HT1080 (cell line): Measurements from ENCODE around the gene POMT2. TPM values are rescaled to one million over a fixed set of nuclear protein-coding genes. Genes with fewer than 3 reads are reported as not detected.
"Not testable (repeated sequence)": the region's sequence is repeated elsewhere in the genome, so short reads cannot be mapped to it uniquely, and the experiment has no call there.

Experiments used
- DNase-seq: peaks from one replicate; pipeline ENCODE4 v3.0.0-alpha.2; 2015; ENCODE audit warnings: low read depth
- total RNA-seq: library from RNA; depleted of rRNA; stranded (reverse); fragments of >200 nt; shearing (Covaris generic); gene quantifications from 2 replicates; pipeline ENCODE4 v1.2.3, GENCODE V29; 2014

The POMT2 gene
- total RNA-seq, 1 experiment from 2014 or later = 15.1 TPM

DNA sequence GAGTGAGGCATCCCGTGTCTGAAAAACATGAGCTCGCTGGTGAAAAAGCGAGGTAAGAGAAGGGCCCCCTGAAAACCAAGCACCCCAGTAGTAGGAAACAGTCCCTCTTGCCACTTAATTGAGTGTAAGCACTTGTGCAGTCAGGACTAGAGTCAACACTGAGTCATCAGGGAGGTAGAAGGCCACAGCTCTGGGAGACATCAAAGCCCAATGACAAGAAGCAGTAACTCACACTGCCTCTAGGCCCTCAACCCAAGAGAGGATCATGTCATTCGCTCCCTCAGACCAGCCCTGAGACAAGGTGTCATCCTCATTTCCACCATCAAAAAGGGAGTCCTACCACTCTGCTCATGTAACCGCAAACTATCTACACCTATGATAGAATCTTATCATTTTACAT, 17.8 kb downstream of the POMT2 start:
- DNase-seq = peak; percentile 81

DNA sequence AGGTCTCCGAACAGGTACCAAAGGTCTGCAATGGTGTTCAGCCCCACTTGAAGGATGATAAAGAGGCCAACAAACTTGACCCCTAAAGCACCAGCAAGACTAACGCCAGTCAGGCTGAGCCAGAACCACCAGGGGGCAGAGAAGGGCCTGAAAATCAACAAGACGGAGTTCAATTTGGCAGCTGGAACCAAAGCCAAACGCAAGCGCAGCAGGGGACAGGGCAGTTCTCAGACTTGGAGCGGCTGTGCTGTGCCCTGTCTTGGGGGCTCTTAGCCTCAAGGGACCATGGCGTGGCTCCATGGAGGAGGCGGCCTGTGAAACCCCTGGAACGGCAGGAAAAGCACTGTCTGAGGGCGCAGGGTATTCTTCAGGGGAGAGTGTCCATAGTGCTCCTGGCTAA, 19.6 kb downstream of the POMT2 start:
- DNase-seq = peak; percentile 61

DNA sequence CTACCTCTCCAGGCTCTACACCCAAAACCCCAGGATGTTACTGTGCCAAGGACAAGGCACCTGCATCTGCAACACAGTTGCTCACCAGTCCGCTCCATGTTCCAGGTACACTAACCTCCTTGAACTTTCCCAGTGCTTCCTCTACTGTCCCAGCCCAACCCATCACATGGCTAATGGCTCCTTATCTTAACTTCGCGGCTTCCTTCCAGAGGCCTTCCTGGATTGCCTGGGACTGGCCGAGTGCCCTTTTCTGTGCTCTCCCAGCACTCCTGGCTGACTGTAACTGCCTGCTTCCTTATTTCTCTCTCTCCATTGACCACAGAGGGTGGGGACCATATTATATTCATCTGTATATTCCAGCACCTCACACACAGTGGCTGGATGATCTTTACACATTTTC, 20.9 kb downstream of the POMT2 start:
- no peak for DNase-seq

GRCh38 chr14:77296906-77297305, 23.8 kb downstream of the POMT2 start:
- no peak for DNase-seq

DNA sequence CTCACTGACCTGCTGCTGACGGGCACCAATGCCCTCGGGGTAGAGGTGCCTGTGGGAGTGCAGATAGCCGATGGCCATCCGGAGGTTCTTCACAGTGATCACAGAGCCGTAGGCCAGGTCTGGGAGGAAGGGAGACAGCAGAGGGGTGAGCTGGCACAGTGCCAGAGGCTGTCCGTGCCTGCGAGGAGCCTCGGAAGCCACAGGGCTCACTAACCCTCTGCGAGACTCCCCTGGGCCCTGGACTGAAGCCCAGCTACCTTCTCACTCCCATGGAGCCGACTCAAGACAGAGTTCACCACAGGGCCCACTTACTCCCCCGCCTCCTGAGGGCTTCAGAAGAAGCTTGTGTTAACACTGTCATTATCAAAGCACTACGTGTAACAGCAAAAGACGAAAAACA, 24.5 kb downstream of the POMT2 start:
- DNase-seq = no peak

- DNase-seq = peak; percentile 26
These were observed 30.0 kb downstream of the POMT2 start for GRCh38 chr14:77290705-77291104.

DNA sequence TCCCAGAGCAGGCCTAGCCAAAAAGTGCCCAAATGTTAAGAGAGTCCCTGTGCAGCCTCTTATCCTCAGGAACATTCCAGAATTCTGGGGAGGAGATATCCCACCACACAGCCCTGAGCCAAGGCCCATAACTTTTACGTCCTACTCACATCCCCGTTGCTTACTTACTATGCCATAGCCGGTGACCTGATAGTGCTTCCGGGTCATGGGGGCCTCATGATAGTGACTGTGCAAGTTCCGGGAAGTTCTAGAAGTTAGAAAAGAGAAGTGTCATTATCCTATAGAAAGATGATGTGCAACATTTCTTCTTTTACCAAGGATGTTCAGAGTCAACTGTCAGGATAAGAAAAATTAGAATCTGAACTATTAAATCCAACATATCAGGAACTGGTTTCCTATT, 34.1 kb downstream of the POMT2 start:
- DNase-seq = no peak

- DNase-seq = no peak
These were observed 36.2 kb downstream of the POMT2 start for GRCh38 chr14:77284466-77284865.

DNA sequence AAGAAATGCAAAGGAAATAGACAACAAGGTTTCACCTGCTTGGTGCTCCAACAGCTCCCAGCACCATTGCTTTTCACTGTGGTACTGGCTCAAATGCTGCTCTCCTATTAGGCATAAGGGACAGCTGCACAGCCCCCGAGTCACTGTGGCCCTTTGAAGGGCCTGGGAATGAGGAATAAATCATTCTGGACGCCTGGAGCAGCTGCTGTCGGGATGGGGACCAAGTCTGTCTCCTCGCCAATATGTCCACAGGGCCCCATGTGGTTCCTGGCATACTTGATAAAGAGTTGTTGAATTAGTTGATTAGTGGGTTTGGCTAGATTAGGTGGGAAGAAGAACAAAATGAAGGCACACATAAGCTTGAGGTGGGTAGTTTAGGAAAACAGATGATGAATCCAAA, 36.6 kb downstream of the POMT2 start:
- no peak for DNase-seq

DNA sequence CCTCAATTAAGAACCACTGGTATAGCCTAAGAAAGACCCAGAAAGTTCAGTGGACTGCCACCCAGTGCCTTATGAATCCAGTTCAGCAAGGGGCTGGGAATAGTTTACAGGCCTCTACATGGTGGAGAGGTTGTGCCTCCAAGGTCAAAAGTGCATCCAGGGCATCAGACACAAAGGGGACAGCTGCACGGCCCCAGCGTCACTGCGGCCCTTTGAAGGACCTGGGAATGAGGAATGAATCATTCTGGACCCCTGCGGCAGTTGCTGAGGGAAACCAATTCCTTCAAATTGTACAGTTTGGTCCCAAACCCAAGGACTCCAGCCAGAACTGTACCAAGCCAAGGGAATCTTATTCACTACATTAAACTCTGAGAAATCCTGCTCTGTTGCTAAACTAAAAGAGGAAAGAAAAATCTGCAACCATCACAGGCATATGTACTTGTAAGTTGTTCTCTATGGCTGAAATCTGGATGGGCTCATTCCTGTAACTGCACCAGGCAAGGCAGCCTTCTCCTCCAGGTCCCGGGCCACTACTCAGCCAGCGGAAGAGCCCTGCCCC, 38.8 kb downstream of the POMT2 start:
- no peak for DNase-seq

DNA sequence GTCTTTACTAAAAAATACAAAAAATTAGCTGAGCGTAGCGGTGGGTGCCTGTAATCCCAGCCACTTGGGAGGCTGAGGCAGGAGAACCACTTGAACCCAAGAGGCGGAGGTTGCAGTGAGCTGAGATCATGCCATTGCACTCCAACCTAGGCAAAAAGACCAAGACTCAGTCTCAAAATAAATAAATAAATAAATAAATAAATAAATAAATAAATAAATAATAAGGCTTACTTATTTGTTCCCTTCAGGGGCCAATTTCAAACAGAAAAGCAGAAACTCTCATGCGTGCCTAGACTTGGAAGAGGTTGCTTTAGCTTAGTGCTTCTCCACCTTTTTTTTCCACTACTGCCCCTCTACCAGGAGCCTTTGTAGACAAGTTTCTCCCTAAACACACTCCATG, 39.8 kb downstream of the POMT2 start:
- not testable (repeated sequence) for DNase-seq

DNA sequence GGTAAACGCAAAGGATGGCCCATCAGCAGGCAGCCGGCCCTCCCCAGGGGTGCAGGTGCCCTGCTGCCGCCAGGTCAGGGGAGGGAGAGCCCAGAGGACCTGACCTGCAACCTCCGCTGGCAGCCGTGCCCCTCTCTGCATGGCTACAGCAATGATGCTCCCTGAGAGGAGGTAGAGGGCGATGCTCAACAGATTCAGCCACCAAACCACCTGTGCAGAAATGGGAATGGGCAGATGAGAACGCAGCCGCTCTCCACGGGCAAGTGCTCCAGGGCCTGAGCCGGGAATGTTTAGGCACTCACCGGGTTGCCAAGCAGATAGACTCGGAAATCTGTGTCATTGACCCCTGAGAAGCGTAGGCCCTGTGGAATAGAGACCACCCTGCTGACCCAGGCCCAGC, 41.0 kb downstream of the POMT2 start:
- DNase-seq = no peak

DNA sequence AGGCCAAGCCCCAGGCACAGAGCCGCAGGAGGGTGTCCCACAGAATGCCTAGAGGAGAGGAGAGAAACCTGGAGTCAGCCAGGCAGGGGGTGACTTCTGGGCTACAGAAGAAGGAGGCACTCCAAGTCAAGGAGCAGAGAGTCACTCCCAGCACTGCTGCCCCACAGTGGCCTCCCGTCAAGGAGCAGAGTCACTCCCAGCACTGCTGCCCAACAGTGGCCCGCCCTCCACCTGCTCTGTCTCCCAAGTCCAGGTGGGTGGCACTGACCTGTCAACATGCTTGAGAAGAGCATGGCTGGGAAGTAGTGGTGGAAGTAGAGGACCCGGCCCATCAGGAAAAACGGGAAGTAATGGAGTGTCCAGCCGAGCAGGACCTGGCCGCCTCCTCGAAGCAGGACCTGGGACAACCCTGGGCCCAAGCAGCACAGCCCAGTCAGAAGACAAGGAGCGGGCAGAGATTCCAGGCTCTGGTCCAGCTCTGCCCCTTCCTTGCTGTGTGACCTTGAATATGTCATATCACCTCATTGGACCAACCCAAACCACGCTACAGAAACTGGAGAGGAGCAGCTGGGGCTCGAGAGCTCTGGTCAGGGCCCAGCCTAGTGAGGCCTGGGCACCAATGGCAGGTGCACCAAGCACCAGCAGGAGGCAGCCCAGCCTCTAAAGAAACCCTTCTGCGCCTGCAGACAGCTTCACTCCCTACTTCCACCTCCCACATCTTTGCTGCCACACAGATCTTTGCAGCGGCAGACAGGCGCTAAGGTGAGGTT, 42.0 kb downstream of the POMT2 start:
- DNase-seq = no peak

DNA sequence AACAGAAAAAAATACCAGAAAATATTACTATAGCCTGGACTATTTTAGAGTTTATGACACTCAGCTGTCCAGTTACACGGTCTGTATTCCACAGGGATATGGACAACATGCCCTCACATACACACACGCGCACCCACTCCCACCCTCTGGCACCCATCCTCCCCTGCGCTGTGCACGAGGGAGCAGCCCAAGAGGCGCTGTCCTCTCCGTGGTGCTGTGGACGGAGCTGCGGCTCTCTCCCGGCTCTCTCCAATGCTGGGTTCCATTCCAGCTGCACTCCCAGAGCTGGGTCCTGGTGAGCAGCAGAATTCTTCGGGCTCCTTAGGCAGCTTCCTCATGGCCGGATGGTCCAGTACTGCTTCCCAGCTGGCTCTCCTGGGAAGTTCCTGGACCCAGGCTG, 43.7 kb downstream of the POMT2 start:
- DNase-seq = no peak

- DNase-seq = no peak
These were observed 44.3 kb downstream of the POMT2 start for GRCh38 chr14:77276295-77276935.

DNA sequence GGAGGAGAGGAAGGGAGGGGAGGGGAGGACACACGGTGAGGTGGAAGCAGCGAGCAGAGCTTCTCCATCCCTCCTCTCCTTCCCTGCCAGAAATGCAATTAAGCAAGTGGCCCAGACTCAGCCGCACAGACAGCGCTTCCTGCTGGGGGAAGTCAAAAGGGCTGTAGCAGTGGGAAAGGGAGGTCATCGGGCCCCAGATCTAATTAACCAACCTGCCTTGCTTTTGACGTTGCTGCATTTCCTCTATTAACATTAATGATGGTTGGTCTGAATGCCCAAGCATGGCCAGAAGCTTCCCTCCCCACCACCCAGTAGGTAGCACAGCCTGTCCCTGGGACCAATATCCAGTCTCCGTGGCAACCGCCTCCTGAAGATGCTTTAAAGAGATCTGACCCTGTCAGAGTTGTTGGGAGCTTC, 45.1 kb downstream of the POMT2 start:
- no peak for DNase-seq

- no peak for DNase-seq
These were observed 45.6 kb downstream of the POMT2 start for GRCh38 chr14:77275041-77275580.

- no peak for DNase-seq
These were observed 46.9 kb downstream of the POMT2 start for GRCh38 chr14:77273796-77274195.

DNA sequence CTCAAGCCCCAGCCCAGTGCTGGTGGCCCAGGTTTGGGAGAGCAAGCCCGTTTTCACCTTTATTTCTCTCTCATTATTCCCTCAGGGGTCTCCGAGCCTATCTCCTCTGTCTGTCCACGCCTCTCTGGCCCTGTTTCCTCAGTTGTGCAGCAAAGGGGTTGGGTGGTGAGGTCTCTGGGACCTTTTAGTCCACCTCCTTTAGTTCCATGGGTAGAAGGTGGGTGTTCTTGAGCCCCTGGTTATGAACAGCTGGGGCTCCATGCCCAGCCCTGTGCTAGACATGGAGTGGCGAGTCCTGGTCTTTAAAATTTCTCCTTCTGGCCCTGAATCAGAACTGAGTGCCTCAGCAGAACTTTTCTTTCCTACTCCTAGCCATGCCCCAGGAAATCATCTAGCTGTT, 48.4 kb downstream of the POMT2 start:
- DNase-seq = no peak

DNA sequence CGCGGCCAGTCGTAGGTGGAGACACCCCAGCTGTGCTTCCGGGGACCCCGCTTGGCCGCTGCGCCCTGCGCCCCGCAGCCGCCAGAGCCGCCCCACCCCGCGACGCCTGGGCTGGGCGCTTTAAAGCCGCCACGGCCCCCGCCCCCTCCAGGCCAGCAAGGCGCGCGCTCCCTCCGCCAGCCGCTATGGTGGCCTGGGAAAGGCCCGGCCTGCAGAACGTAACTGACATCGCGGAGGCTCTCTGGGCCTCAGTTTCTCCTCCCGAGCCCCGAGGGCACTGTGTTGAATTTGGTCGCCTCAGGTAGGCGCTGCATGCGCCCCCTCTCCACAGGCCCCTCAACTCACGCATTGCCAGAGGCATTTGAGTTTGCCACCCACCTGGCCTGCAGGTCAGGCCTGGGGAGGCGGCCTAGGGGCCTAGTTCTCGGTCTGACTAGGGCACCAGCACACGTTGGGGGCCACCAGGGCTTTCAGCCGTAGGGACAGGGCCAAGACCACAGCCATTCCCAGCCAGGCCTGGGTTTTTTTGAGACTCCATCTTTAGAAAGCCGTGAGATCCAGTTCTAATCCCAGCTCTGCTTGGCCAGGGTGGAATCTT, 49.5 kb downstream of the POMT2 start, which contains the start of gene NGB:
NGB (minus strand) TSS at position 94 of the 598 bp plus-strand sequence. CDS start 269 bp downstream, outside the sequence.
- DNase-seq = no peak

GRCh38 chr14:77270361-77271112, 50.1 kb downstream of the POMT2 start:
- no peak for DNase-seq
